GM12874 (cell line): ENCODE data around the gene RDH13.

Experiments
- CTCF ChIP-seq: IDR thresholded peaks from 2 replicates; pipeline ENCODE4 v1.5.1; 2011; ENCODE audit warnings: low read depth, mild to moderate bottlenecking, control low read depth, low read length, moderate library complexity; ENCODE audit not compliant: insufficient read depth

RDH13 gene

GRCh38 chr19:55083004-55083850 is 20.3 kb upstream of the RDH13 start:
- no peak for TF ChIP-seq CTCF

- TF ChIP-seq CTCF = no peak
Observed at GRCh38 chr19:55082020-55082851, 19.3 kb upstream of the RDH13 start.

GRCh38 chr19:55081770-55082019 is 18.7 kb upstream of the RDH13 start:
- TF ChIP-seq CTCF = no peak

DNA sequence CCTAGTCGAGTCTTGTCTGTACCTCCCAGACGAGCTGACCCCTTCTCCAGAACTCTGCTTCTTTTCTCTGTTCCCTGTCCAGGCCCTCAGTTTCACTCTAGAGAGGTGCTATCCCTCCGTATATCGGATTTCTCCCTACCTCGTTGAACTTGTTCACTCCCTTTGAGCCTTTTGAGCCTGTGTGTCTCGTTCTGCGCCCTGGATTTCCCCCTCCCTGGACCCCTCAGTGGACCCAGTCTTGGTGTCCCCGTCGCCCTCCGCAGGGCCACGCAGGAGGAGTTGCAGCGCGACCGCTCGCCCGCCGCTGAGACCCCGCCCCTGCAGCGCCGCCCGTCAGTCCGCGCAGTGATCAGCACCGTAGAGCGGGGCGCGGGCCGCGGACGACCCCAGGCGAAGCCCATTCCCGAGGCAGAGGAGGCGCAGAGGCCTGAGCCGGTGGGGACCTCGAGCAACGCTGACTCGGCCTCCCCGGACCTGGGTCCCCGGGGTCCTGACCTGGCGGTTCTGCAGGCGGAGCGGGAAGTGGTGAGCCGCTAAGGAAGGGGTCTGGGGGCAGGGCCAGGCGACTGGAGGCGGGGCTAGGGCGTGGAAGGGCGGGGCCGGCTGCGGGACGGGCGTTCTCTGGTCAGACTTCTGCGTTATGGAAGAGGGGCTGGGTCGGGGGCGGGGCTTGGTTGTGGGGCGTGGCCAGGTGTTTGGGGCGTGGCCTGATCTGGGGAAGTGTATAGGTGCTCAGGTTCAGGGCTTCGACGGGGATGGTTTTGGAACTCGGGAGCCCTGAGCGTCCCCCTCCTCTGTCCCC is 18.2 kb upstream of the RDH13 start:
- no peak for TF ChIP-seq CTCF

- no peak for TF ChIP-seq CTCF
Observed at GRCh38 chr19:55080121-55080967, 17.4 kb upstream of the RDH13 start.

GRCh38 chr19:55079400-55080038 is 16.6 kb upstream of the RDH13 start:
- no peak for TF ChIP-seq CTCF
